Lung (tissue), 12 donors: Measurements from ENCODE around the gene TSEN54. TPM values are rescaled to one million over a fixed set of nuclear protein-coding genes. Genes with fewer than 3 reads are reported as not detected.
"Not testable (repeated sequence)": the region's sequence is repeated elsewhere in the genome, so short reads cannot be mapped to it uniquely, and the experiment has no call there.

Source experiments
- ATAC-seq: fragments of 200-7000 bp; cut with Tn5 transposase; one replicate; pipeline ENCODE4 v1.9.1; 2020; ENCODE audit warnings: moderate number of reproducible peaks; ENCODE audit not compliant: insufficient read depth, low FRiP score
- DNase-seq, 3 donors: peaks; one replicate each; pipeline ENCODE4 v3.0.0-alpha.2; 2013 to 2017
- H3K27ac ChIP-seq, 2 donors: one replicate each; pipeline ENCODE4 v1.5.1; 2013; ENCODE audit warnings: mild to moderate bottlenecking in 2 of 2, moderate library complexity in 2 of 2, control low read depth in 1 of 2, inconsistent platforms in 1 of 2, low read depth in 1 of 2, low read length in 1 of 2
- H3K27me3 ChIP-seq, 3 donors: one replicate each; pipeline ENCODE4 v1.5.1; 2013; ENCODE audit warnings: low read length in 2 of 3; ENCODE audit not compliant: control insufficient read depth in 3 of 3, insufficient read depth in 3 of 3
- H3K36me3 ChIP-seq, 4 donors: one replicate each; pipeline ENCODE4 v1.5.1; 2013; ENCODE audit warnings: low read length in 4 of 4, mild to moderate bottlenecking in 1 of 4, moderate library complexity in 1 of 4; ENCODE audit not compliant: control insufficient read depth in 4 of 4, insufficient read depth in 4 of 4
- H3K4me1 ChIP-seq, 5 donors: one replicate each; pipeline ENCODE4 v1.5.1; 2013; ENCODE audit warnings: low read length in 5 of 5, mild to moderate bottlenecking in 2 of 5, moderate library complexity in 1 of 5; ENCODE audit not compliant: control insufficient read depth in 5 of 5, insufficient read depth in 5 of 5
- H3K4me3 ChIP-seq: one replicate; pipeline ENCODE4 v1.5.1; 2013; ENCODE audit warnings: mild to moderate bottlenecking, control low read depth, moderate library complexity
- H3K9ac ChIP-seq, 2 donors: one replicate each; pipeline ENCODE4 v1.5.1; 2013; ENCODE audit warnings: low read length in 2 of 2, control low read depth in 1 of 2; ENCODE audit not compliant: insufficient read depth in 1 of 2
- H3K9me3 ChIP-seq, 4 donors: one replicate each; pipeline ENCODE4 v1.5.1; 2013; ENCODE audit warnings: low read length in 3 of 4, mild to moderate bottlenecking in 1 of 4, moderate library complexity in 1 of 4; ENCODE audit not compliant: control insufficient read depth in 4 of 4, insufficient read depth in 3 of 4
- CTCF ChIP-seq: IDR thresholded peaks from 2 replicates; pipeline ENCODE4 v1.5.1; 2012; ENCODE audit warnings: mild to moderate bottlenecking; ENCODE audit errors: control extremely low read depth, extremely low read depth
- WGBS, 2 donors: extraction: QIAGEN DNeasy Blood & Tissue Kit; methylation state at CpG; one replicate each; pipeline ENCODE4 v1.1.7; 2013; 5-methylcytosine and 5-hydroxymethylcytosine counted together
- polyA plus RNA-seq, 2 donors: library from polyadenylated mRNA; stranded (reverse); fragments of 200-250 nt; gene quantifications; one replicate each; pipeline ENCODE4 v1.2.1, GENCODE V29; 2013
- total RNA-seq, 2 donors: library from RNA; depleted of rRNA in 1 of 2; stranded (reverse); fragments of >200 nt in 1 of 2; gene quantifications; one replicate each; pipeline ENCODE4 v1.2.1, GENCODE V29; 2014 to 2021
- donor health status: control.
- donor health status: control.
- donor health status: Bipolar disorder and iron deficiency.
- donor health status: healthy.
- donor health status: DM: yes; HTN: yes; CAD: no.

The TSEN54 gene
- total and polyA plus RNA-seq, 4 donors: 18.4 to 36.5 (median 21.6) TPM

DNA sequence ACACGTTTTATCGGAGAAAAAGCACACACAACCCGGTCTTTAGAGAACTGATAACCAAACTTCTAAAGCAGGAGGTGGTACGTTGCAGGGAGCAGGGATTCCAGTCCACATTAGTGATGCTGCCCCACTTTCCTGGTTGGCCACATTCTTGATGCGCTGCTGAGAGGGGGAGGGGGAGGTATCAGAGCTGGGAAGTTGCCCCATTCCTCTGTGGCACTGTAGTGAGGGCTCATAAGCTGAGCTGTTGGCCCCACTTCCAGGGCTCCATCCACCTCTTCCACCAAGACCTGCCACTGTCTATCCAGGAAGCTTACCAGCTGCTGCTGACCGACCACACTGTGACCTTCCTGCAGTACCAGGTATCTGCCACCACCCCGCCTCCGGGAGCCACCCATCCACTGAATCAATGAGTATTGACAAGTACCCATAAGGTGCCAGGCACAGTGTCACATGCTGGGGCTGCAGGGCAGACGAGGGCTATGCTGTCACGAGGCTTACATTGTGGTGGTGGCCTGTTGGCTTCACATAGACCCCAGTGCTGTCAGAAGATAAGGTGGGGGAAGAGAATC, 1.1 kb downstream of the TSEN54 start:
- no peak for DNase-seq
- TF ChIP-seq CTCF: no peak
- Histone ChIP-seq H3K9ac (no peak overlapping the region), H3K4me3 (peak overlapping the region; percentile 10), H3K4me1 (peaks cover 0 to 31% (median 5%) of the 10 kb centered on the region in 5 donors), H3K36me3 (peaks cover 0 to 12% (median 8%) of the 10 kb centered on the region in 4 donors), H3K27ac (no peak overlapping the region), H3K9me3 (peaks cover 0 to 3% (median 0%) of the 10 kb centered on the region in 4 donors), H3K27me3 (no peaks in the 10 kb centered on the region)
- WGBS, 2 donors: 34 to 37% methylated on average over 10 of the region's 10 CpGs
- no peak for ATAC-seq

GRCh38 chr17:75518201-75518600, 1.9 kb downstream of the TSEN54 start:
- H3K27ac ChIP-seq: no peak overlapping the region
- no peak overlapping the region for H3K9ac ChIP-seq
- H3K4me1 ChIP-seq: peaks cover 0 to 24% (median 5%) of the 10 kb centered on the region in 5 donors
- H3K9me3 ChIP-seq: peaks cover 0 to 3% (median 0%) of the 10 kb centered on the region in 4 donors
- TF ChIP-seq CTCF: no peak
- no peak overlapping the region for H3K4me3 ChIP-seq
- DNase-seq: no peak
- H3K36me3 ChIP-seq: peaks cover 0 to 13% (median 9%) of the 10 kb centered on the region in 4 donors
- WGBS, 2 donors: 46 to 66% methylated on average over 3 of the region's 3 CpGs
- ATAC-seq: no peak
- no peaks in the 10 kb centered on the region for H3K27me3 ChIP-seq

GRCh38 chr17:75518983-75519537, 2.7 kb downstream of the TSEN54 start:
- Histone ChIP-seq H3K9ac (no peak overlapping the region), H3K4me3 (no peak overlapping the region), H3K27me3 (no peaks in the 10 kb centered on the region), H3K27ac (no peak overlapping the region), H3K9me3 (peaks cover 0 to 3% (median 0%) of the 10 kb centered on the region in 4 donors), H3K4me1 (peaks cover 0 to 18% (median 5%) of the 10 kb centered on the region in 5 donors), H3K36me3 (peaks cover 0 to 11% (median 9%) of the 10 kb centered on the region in 4 donors)
- no peak for TF ChIP-seq CTCF
- ATAC-seq: no peak
- DNase-seq: no peak
- 94 to 95% methylated on average over 9 of the region's 9 CpGs for WGBS, 2 donors

- DNase-seq, H3K4me3 ChIP-seq, H3K27me3 ChIP-seq, H3K27ac ChIP-seq, H3K9me3 ChIP-seq, ATAC-seq, H3K9ac ChIP-seq: not testable (repeated sequence)
- H3K4me1 ChIP-seq: peaks cover 0 to 11% (median 8%) of the 10 kb centered on the region in 5 donors
- 93 to 94% methylated on average over 7 to 8 of the region's 8 CpGs for WGBS, 2 donors
- peaks cover 0 to 11% (median 9%) of the 10 kb centered on the region in 4 donors for H3K36me3 ChIP-seq
These were observed 4.1 kb downstream of the TSEN54 start for GRCh38 chr17:75520413-75520812.
